ENCODE measurements around the gene DYNLT4.
"Not testable (repeated sequence)": the region's sequence is repeated elsewhere in the genome, so short reads cannot be mapped to it uniquely, and the experiment has no call there.

Gene DYNLT4

DNA sequence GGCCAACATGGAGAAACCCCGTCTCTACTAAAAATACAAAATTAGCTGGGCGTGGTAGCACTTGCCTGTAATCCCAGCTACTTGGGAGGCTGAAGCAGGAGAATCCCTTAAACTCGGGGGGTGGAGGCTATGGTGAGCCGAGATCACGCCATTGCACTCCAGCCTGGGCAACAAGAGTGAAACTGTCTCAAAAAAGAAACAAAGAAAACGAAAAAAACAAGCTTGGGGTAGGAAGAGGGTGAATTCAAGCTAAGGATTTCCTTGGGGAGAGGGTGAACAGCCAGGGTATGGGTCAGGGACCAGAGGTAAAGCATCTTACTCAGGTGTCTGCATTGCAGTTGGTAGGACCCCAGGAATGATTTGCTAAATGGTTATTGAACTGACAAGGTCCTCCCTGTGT lies 40.7 kb downstream of the DYNLT4 start:
- DNase-seq (ENCODE audit: low read depth in 4 of 4, low spot score in 1 of 4), result not testable (repeated sequence)

- no peak for DNase-seq (ENCODE audit: low read depth in 4 of 4, low spot score in 1 of 4)
These were observed 46.3 kb downstream of the DYNLT4 start for GRCh38 chr1:44760876-44761275.

GRCh38 chr1:44759077-44759476 lies 48.1 kb downstream of the DYNLT4 start:
- no peak for DNase-seq (ENCODE audit: low read depth in 4 of 4, low spot score in 1 of 4)

- DNase-seq (ENCODE audit: low read depth in 4 of 4, low spot score in 1 of 4), result no peak
These were observed 49.7 kb downstream of the DYNLT4 start for GRCh38 chr1:44757420-44757819.

Data from stimulated activated CD4-positive, alpha-beta T cell treated with anti-CD3 and anti-CD28 coated beads, Interleukin-1b, Interleukin-23, amount 100 ng/mL, for 24 hours (primary cell).